HepG2 (cell line): Measurements from ENCODE around the gene BRIP1. TPM values are rescaled to one million over a fixed set of nuclear protein-coding genes. Genes with fewer than 3 reads are reported as not detected.

Experiments used
- ATAC-seq: fragments of 200-7000 bp; cut with Tn5 transposase; 3 replicates; pipeline ENCODE4 v1.9.1; 2020; ENCODE audit warnings: mild to moderate bottlenecking, moderate library complexity
- BruUV-seq: library from RNA; stranded (reverse); fragments of 400-500 nt; replicated peaks from 2 replicates; lab custom pipeline; 2021; lab: Mats Ljungman, UMichigan
- CTCF ChIA-PET: fragments of 300-600 bp; formaldehyde crosslinking; extraction: SDS; loops from one replicate; lab custom pipeline; 2021; ENCODE audit warnings: low total read pairs, inconsistent platforms, low intra/inter-chr PET ratio; lab: Yijun Ruan, JAX
- POLR2A ChIA-PET: fragments of 350-600 bp; sonication (Branson Sonifier 250); formaldehyde crosslinking; loops from one replicate; lab custom pipeline; 2020; ENCODE audit warnings: antibody characterized with exemption, inconsistent platforms; lab: Yijun Ruan, JAX
- DNase-seq: peaks from one replicate; pipeline ENCODE4 v3.0.0-alpha.2; 2015; ENCODE audit warnings: low spot score
- FAIRE-seq: peaks from 3 replicates; lab custom pipeline; 2011; peaks lifted over from hg19 to GRCh38; lab: Jason Lieb, UNC
- H2AFZ ChIP-seq: one replicate; pipeline ENCODE4 v1.6.1; 2011; ENCODE audit warnings: low read length, inconsistent platforms
- H3K27ac ChIP-seq: fragments of 300-600 bp; 3 replicates; pipeline ENCODE4 v1.8.0; 2011; ENCODE audit warnings: mixed run types, mild to moderate bottlenecking, mixed read lengths, low read length, inconsistent platforms; ENCODE audit not compliant: insufficient read depth; ENCODE audit errors: extremely low read length
- H3K27me3 ChIP-seq, 2 experiments: fragments of 200-600 bp in 1 of 2; 2 replicates in 1 of 2; 3 replicates in 1 of 2; pipeline versions ENCODE4 v1.6.0 to v1.8.0; 2011; ENCODE audit warnings: low read length in 2 of 2, mild to moderate bottlenecking in 2 of 2, moderate library complexity in 2 of 2, inconsistent platforms in 1 of 2; ENCODE audit not compliant: insufficient read depth in 2 of 2, control insufficient read depth in 1 of 2
- H3K36me3 ChIP-seq, 2 experiments: fragments of 200-600 bp in 1 of 2; replicated peaks in 1 of 2; 2 replicates in 1 of 2; 3 replicates in 1 of 2; pipeline versions ENCODE4 v1.5.1 to v1.8.0; 2011; ENCODE audit warnings: low read length in 2 of 2, inconsistent platforms in 1 of 2; ENCODE audit not compliant: insufficient read depth in 2 of 2, control insufficient read depth in 1 of 2
- H3K4me1 ChIP-seq: 2 replicates; pipeline ENCODE4 v1.5.1; 2012; ENCODE audit warnings: low read length, inconsistent platforms; ENCODE audit not compliant: insufficient read depth
- H3K4me2 ChIP-seq: 2 replicates; pipeline ENCODE4 v1.6.0; 2011; ENCODE audit warnings: low read depth, low read length, inconsistent platforms
- H3K4me3 ChIP-seq, 3 experiments: fragments of 200-600 bp in 1 of 3; sonication (generic), shearing (Covaris generic) in 1 of 3; replicated peaks in 1 of 3; 2 replicates each; pipeline ENCODE4 v1.5.1; 2011 to 2016; ENCODE audit warnings: low read length in 3 of 3, inconsistent platforms in 2 of 3, low read depth in 2 of 3, mild to moderate bottlenecking in 2 of 3, control low read depth in 1 of 3, mixed read lengths in 1 of 3; ENCODE audit not compliant: insufficient read depth in 1 of 3
- H3K79me2 ChIP-seq: one replicate; pipeline ENCODE4 v1.6.1; 2011; ENCODE audit warnings: low read length, inconsistent platforms; ENCODE audit not compliant: insufficient read depth
- H3K9ac ChIP-seq: 2 replicates; pipeline ENCODE4 v1.6.0; 2011; ENCODE audit warnings: mild to moderate bottlenecking, low read depth, low read length, inconsistent platforms; ENCODE audit not compliant: insufficient read depth
- H3K9me3 ChIP-seq: 2 replicates; pipeline ENCODE4 v1.5.1; 2012; ENCODE audit warnings: mild to moderate bottlenecking, low read length
- H4K20me1 ChIP-seq: 2 replicates; pipeline ENCODE4 v1.6.0; 2011; ENCODE audit warnings: inconsistent platforms, mild to moderate bottlenecking, low read length, moderate library complexity; ENCODE audit not compliant: insufficient read depth
- HNRNPK ChIP-seq: fragments of 200-400 bp; formaldehyde crosslinking; IDR thresholded peaks from 2 replicates; pipeline ENCODE4 v1.6.1; 2018; ENCODE audit warnings: low read length, low read depth, moderate library complexity, mild to moderate bottlenecking; ENCODE audit not compliant: poor library complexity, severe bottlenecking
- ZNF737 ChIP-seq: sonication (generic); formaldehyde crosslinking; IDR thresholded peaks from 2 replicates; pipeline ENCODE4 v1.5.0; 2020; ENCODE audit warnings: missing genetic modification reagents, mild to moderate bottlenecking, borderline replicate concordance
- WGBS: methylation state at CpG from one replicate; pipeline ENCODE4 v1.1.6; 2017; ENCODE audit warnings: low lambda C conversion rate; 5-methylcytosine and 5-hydroxymethylcytosine counted together
- in situ Hi-C: cut with HindIII; loops from 2 replicates; pipeline ENCODE4 v1.10.0; 2017; ENCODE audit warnings: low pct_unique_long_range_greater_than_20kb; ENCODE audit not compliant: extremely low pct_ligation_motif_present
- intact Hi-C: fragments of 100-400 bp; cut with micrococcal nuclease; formaldehyde crosslinking; loops from one replicate; pipeline ENCODE4 v1.10.0; 2022; ENCODE audit not compliant: unreplicated experiment
- polyA plus RNA-seq, 8 experiments: library from polyadenylated mRNA; depleted of rRNA in 3 of 8; stranded (reverse) in 7 of 8; unstranded in 1 of 8; fragments of >200 nt; fragmentation: Illumina TruSeq in 4 of 8; extraction: Trizol in 4 of 8; gene quantifications; 2 replicates each; pipeline versions ENCODE4 v1.2.1 to v1.2.3, GENCODE V29; 2011 to 2016; ENCODE audit warnings: low read depth in 4 of 8, missing spikeins in 1 of 8, mixed read lengths in 1 of 8; ENCODE audit not compliant: insufficient read depth in 1 of 8
- total RNA-seq, 5 experiments: library from RNA; depleted of rRNA; stranded (reverse); fragments of >200 nt; fragmentation: Illumina TruSeq; extraction: Trizol; gene quantifications; 2 replicates each; pipeline ENCODE4 v1.2.3, GENCODE V29; 2016; ENCODE audit warnings: low read depth in 1 of 5
- TF ChIP-seq, protein P1 (sequence below): sonication (generic); formaldehyde crosslinking; IDR thresholded peaks from 2 replicates; pipeline ENCODE4 v1.4.0; 2020; ENCODE audit warnings: missing genetic modification reagents, borderline replicate concordance
- TF ChIP-seq, protein P2 (sequence below): sonication (generic); formaldehyde crosslinking; conservative IDR thresholded peaks from 2 replicates; pipeline ENCODE4 v1.8.1; 2023; ENCODE audit warnings: missing genetic modification reagents
- TF ChIP-seq, protein P3 (sequence below): sonication (generic); formaldehyde crosslinking; IDR thresholded peaks from 2 replicates; pipeline ENCODE4 v1.4.0; 2020; ENCODE audit warnings: missing genetic modification reagents

The BRIP1 gene
- total and polyA plus RNA-seq, 2 of the 13 experiments (the other 11 are each of a cell fraction or from before 2014, with no cell fraction given): 3.8 to 27.7 TPM

DNA sequence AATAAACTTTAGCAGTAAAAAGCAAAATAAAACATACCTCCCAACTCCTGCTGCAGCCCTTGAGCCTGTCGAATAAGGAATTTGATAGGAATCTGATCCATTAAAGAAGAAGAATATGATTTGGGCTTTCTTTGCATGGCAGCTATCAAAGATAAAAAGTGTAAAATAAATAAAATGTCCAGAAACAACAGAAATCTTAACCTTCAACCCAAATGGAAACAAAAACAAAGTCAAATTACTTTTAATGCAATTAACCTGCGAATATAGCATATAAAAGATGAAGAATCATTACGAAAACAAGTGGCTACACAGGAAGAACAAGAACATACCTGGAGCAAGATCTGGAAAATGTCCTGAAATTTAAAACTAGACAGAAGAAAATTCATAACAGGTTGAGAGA is 21.5 kb upstream of the BRIP1 start (continued):
- TF ChIP-seq, protein P1, sequence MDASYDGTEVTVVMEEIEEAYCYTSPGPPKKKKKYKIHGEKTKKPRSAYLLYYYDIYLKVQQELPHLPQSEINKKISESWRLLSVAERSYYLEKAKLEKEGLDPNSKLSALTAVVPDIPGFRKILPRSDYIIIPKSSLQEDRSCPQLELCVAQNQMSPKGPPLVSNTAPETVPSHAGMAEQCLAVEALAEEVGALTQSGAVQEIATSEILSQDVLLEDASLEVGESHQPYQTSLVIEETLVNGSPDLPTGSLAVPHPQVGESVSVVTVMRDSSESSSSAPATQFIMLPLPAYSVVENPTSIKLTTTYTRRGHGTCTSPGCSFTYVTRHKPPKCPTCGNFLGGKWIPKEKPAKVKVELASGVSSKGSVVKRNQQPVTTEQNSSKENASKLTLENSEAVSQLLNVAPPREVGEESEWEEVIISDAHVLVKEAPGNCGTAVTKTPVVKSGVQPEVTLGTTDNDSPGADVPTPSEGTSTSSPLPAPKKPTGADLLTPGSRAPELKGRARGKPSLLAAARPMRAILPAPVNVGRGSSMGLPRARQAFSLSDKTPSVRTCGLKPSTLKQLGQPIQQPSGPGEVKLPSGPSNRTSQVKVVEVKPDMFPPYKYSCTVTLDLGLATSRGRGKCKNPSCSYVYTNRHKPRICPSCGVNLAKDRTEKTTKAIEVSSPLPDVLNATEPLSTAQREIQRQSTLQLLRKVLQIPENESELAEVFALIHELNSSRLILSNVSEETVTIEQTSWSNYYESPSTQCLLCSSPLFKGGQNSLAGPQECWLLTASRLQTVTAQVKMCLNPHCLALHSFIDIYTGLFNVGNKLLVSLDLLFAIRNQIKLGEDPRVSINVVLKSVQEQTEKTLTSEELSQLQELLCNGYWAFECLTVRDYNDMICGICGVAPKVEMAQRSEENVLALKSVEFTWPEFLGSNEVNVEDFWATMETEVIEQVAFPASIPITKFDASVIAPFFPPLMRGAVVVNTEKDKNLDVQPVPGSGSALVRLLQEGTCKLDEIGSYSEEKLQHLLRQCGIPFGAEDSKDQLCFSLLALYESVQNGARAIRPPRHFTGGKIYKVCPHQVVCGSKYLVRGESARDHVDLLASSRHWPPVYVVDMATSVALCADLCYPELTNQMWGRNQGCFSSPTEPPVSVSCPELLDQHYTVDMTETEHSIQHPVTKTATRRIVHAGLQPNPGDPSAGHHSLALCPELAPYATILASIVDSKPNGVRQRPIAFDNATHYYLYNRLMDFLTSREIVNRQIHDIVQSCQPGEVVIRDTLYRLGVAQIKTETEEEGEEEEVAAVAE (CRISPR knock-in tag): no peak

DNA sequence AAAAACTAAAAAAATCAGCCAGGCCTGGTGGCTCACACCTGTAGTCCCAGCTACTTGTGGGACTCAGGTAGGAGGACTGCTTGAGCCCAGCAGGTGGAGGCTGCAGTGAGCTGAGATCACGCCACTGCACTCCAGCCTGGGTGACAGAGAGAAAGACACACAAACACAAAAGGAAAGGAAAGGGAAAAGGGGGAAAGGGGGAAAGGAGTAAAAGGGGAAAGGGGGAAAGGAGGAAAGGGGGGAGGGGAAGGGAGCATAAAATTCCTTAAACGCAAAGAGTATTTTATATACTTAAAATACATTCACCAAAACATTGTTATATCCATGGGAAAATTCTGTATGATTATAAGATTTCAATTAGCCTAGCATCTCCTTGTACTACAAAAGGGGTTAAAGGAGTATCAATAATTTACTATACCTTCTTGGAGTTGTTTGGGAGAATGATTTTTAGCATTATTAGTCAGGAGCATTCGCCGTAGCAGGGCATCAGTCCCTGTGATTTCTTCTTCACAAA is 17.3 kb upstream of the BRIP1 start:
- intact Hi-C loops (no loop called here), in situ Hi-C loops (no loop called here)
- H4K20me1 ChIP-seq: no peaks in the 10 kb centered on the region
- peaks cover 17 to 75% of the 10 kb centered on the region in 2 experiments; a peak in 4 of 5 replicates for H3K36me3 ChIP-seq
- FAIRE-seq (no peak), ATAC-seq (no peak), DNase-seq (no peak)
- H3K79me2 ChIP-seq: no peaks in the 10 kb centered on the region
- no peak overlapping the region for H2AFZ ChIP-seq
- no peaks in the 10 kb centered on the region for H3K9me3 ChIP-seq
- no peaks in the 10 kb centered on the region for H3K4me1 ChIP-seq
- no TSS peak for BruUV-seq
- H3K4me2 ChIP-seq: no peak overlapping the region
- TF ChIP-seq HNRNPK (peak; percentile 92), ZNF737 (CRISPR knock-in tag) (no peak)
- TF ChIP-seq, protein P2, sequence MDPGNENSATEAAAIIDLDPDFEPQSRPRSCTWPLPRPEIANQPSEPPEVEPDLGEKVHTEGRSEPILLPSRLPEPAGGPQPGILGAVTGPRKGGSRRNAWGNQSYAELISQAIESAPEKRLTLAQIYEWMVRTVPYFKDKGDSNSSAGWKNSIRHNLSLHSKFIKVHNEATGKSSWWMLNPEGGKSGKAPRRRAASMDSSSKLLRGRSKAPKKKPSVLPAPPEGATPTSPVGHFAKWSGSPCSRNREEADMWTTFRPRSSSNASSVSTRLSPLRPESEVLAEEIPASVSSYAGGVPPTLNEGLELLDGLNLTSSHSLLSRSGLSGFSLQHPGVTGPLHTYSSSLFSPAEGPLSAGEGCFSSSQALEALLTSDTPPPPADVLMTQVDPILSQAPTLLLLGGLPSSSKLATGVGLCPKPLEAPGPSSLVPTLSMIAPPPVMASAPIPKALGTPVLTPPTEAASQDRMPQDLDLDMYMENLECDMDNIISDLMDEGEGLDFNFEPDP (CRISPR knock-in tag): no peak
- TF ChIP-seq, protein P3, sequence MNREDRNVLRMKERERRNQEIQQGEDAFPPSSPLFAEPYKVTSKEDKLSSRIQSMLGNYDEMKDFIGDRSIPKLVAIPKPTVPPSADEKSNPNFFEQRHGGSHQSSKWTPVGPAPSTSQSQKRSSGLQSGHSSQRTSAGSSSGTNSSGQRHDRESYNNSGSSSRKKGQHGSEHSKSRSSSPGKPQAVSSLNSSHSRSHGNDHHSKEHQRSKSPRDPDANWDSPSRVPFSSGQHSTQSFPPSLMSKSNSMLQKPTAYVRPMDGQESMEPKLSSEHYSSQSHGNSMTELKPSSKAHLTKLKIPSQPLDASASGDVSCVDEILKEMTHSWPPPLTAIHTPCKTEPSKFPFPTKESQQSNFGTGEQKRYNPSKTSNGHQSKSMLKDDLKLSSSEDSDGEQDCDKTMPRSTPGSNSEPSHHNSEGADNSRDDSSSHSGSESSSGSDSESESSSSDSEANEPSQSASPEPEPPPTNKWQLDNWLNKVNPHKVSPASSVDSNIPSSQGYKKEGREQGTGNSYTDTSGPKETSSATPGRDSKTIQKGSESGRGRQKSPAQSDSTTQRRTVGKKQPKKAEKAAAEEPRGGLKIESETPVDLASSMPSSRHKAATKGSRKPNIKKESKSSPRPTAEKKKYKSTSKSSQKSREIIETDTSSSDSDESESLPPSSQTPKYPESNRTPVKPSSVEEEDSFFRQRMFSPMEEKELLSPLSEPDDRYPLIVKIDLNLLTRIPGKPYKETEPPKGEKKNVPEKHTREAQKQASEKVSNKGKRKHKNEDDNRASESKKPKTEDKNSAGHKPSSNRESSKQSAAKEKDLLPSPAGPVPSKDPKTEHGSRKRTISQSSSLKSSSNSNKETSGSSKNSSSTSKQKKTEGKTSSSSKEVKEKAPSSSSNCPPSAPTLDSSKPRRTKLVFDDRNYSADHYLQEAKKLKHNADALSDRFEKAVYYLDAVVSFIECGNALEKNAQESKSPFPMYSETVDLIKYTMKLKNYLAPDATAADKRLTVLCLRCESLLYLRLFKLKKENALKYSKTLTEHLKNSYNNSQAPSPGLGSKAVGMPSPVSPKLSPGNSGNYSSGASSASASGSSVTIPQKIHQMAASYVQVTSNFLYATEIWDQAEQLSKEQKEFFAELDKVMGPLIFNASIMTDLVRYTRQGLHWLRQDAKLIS: no peak
- POLR2A ChIA-PET: interaction anchor here (0.6 kb wide), 1 partner anchor 1357 kb away, joined by 3 read pairs; no protein-coding TSS in a partner anchor
- H3K27me3 ChIP-seq: no peaks in the 10 kb centered on the region
- no peak overlapping the region for H3K9ac ChIP-seq
- H3K27ac ChIP-seq: no peak overlapping the region
- H3K4me3 ChIP-seq: no peak overlapping the region
- CTCF ChIA-PET: no interaction called here
- 98% methylated on average over 4 of the region's 4 CpGs for WGBS
